GM12878 (cell line): Measurements from ENCODE around the gene OCLN.
"Not testable (repeated sequence)": the region's sequence is repeated elsewhere in the genome, so short reads cannot be mapped to it uniquely, and the experiment has no call there.

Experiments used
- CBX3 ChIP-seq: fragments of 200-600 bp; sonication (generic); IDR thresholded peaks from 2 replicates; pipeline ENCODE4 v1.6.1; 2016; ENCODE audit warnings: low read depth, borderline replicate concordance
- CEBPB ChIP-seq, 2 experiments: fragments of 150-350 bp in 1 of 2; IDR thresholded peaks; 2 replicates each; pipeline ENCODE4 v1.6.1; 2012 to 2014; ENCODE audit warnings: low read depth in 2 of 2, low read length in 2 of 2, borderline replicate concordance in 1 of 2, inconsistent platforms in 1 of 2
- CHD2 ChIP-seq: IDR thresholded peaks from 2 replicates; pipeline ENCODE4 v1.6.1; 2011; ENCODE audit warnings: low read depth, low read length, improper control_type of control experiment, borderline replicate concordance
- CTCF ChIP-seq, 3 experiments: IDR thresholded peaks in 2 of 3; conservative IDR thresholded peaks in 1 of 3; 2 replicates each; pipeline ENCODE4 v1.5.1; 2011; ENCODE audit warnings: low read depth in 3 of 3, low read length in 3 of 3, mild to moderate bottlenecking in 3 of 3, control low read depth in 2 of 3, moderate library complexity in 2 of 3, inconsistent platforms in 1 of 3, mixed read lengths in 1 of 3; ENCODE audit not compliant: control insufficient read depth in 2 of 3, insufficient read depth in 1 of 3; ENCODE audit errors: extremely low read depth in 1 of 3
- EZH2 ChIP-seq: IDR thresholded peaks from 2 replicates; pipeline ENCODE4 v1.6.1; 2012; ENCODE audit warnings: low read depth, mild to moderate bottlenecking, control low read depth, inconsistent platforms, low read length, borderline replicate concordance; ENCODE audit not compliant: control insufficient read depth
- HDAC6 ChIP-seq: fragments of 200-600 bp; sonication (generic); IDR thresholded peaks from one replicate; pipeline ENCODE4 v1.8.0; 2017; ENCODE audit warnings: antibody characterized with exemption; ENCODE audit not compliant: unreplicated experiment
- KDM1A ChIP-seq: fragments of 200-600 bp; sonication (generic); IDR thresholded peaks from 2 replicates; pipeline ENCODE4 v1.6.1; 2016; ENCODE audit warnings: borderline replicate concordance
- KLF5 ChIP-seq: fragments of 450-650 bp; IDR thresholded peaks from 2 replicates; pipeline ENCODE4 v1.6.1; 2014; ENCODE audit warnings: mild to moderate bottlenecking; ENCODE audit not compliant: partially characterized antibody
- NFIC ChIP-seq: IDR thresholded peaks from 2 replicates; pipeline ENCODE4 v1.6.1; 2012; ENCODE audit warnings: low read depth, mild to moderate bottlenecking, inconsistent platforms, low read length, moderate library complexity
- POLR2AphosphoS5 ChIP-seq: IDR thresholded peaks from 2 replicates; pipeline ENCODE4 v1.6.1; 2011; ENCODE audit warnings: mild to moderate bottlenecking, low read length, inconsistent platforms
- REST ChIP-seq: IDR thresholded peaks from 2 replicates; pipeline ENCODE4 v1.6.1; 2012; ENCODE audit warnings: mild to moderate bottlenecking, low read depth, low read length
- TAF1 ChIP-seq: IDR thresholded peaks from 2 replicates; pipeline ENCODE4 v1.6.1; 2011; ENCODE audit warnings: mild to moderate bottlenecking, low read depth, low read length, borderline replicate concordance
- ZNF274 ChIP-seq: IDR thresholded peaks from one replicate; pipeline ENCODE4 v1.8.0; 2011; ENCODE audit not compliant: insufficient read length, insufficient read depth

- not testable (repeated sequence) for TF ChIP-seq EZH2; POLR2AphosphoS5; KDM1A; HDAC6; CHD2; CBX3; CTCF (IDR thresholded peaks at IDR 0.05 in 2 of 3, conservative IDR thresholded peaks at IDR 0.05 in 1 of 3; ENCODE audit: control insufficient read depth in 2 of 3, extremely low read depth in 1 of 3, insufficient read depth in 1 of 3, low read depth in 3 of 3, low read length in 3 of 3); ZNF274; CEBPB (IDR thresholded peaks at IDR 0.05; ENCODE audit: borderline replicate concordance in 1 of 2, low read depth in 2 of 2, low read length in 2 of 2); NFIC; TAF1; KLF5; REST
Measured at GRCh38 chr5:69537911-69538310, 45.3 kb downstream of the OCLN start.
